HepG2 (cell line): Measurements from ENCODE around the gene SYNJ2. TPM values are rescaled to one million over a fixed set of nuclear protein-coding genes. Genes with fewer than 3 reads are reported as not detected.
A peak's percentile ranks its signal among the peaks of the same experiment; 100 is the strongest.

ENCODE experiments used
- ETV5 ChIP-seq: IDR thresholded peaks from 2 replicates; pipeline ENCODE4 v1.6.1; 2018; ENCODE audit warnings: missing biosample characterization, missing genetic modification reagents, inconsistent platforms, borderline replicate concordance
- FOXP1 ChIP-seq, 2 experiments: fragments of 450-650 bp in 1 of 2; IDR thresholded peaks; 2 replicates each; pipeline ENCODE4 v1.6.1; 2017 to 2018; ENCODE audit warnings: antibody characterized with exemption in 1 of 2
- GATAD1 ChIP-seq: IDR thresholded peaks from 2 replicates; pipeline ENCODE4 v1.6.1; 2016; ENCODE audit warnings: missing genetic modification reagents, missing compliant biosample characterization
- ISX ChIP-seq: sonication (generic); formaldehyde crosslinking; conservative IDR thresholded peaks from 2 replicates; pipeline ENCODE4 v1.5.0; 2020; ENCODE audit warnings: missing genetic modification reagents
- NFYC ChIP-seq: IDR thresholded peaks from 2 replicates; pipeline ENCODE4 v1.6.1; 2016; ENCODE audit warnings: missing genetic modification reagents, missing compliant biosample characterization
- POLR2G ChIP-seq: fragments of 200-400 bp; formaldehyde crosslinking; IDR thresholded peaks from 2 replicates; pipeline ENCODE4 v1.6.1; 2018; ENCODE audit warnings: mild to moderate bottlenecking, low read depth, low read length, moderate library complexity
- RFXAP ChIP-seq: sonication (generic); formaldehyde crosslinking; IDR thresholded peaks from 2 replicates; pipeline ENCODE4 v1.4.0; 2020; ENCODE audit warnings: missing genetic modification reagents, borderline replicate concordance
- SMAD9 ChIP-seq: sonication (generic); formaldehyde crosslinking; IDR thresholded peaks from 2 replicates; pipeline ENCODE4 v1.5.1; 2020; ENCODE audit warnings: mild to moderate bottlenecking, missing genetic modification reagents
- YEATS2 ChIP-seq: sonication (generic); formaldehyde crosslinking; IDR thresholded peaks from 2 replicates; pipeline ENCODE4 v1.4.0; 2020; ENCODE audit warnings: missing genetic modification reagents, borderline replicate concordance
- ZNF232 ChIP-seq: sonication (generic); formaldehyde crosslinking; IDR thresholded peaks from 2 replicates; pipeline ENCODE4 v1.4.0; 2020; ENCODE audit warnings: missing genetic modification reagents, borderline replicate concordance
- ZNF354B ChIP-seq: sonication (generic); formaldehyde crosslinking; IDR thresholded peaks from 2 replicates; pipeline ENCODE4 v1.8.0; 2022; ENCODE audit warnings: mild to moderate bottlenecking, missing genetic modification reagents
- ZNF44 ChIP-seq: sonication (generic); formaldehyde crosslinking; IDR thresholded peaks from 2 replicates; pipeline ENCODE4 v1.5.1; 2020; ENCODE audit warnings: mild to moderate bottlenecking, missing genetic modification reagents
- ZNF510 ChIP-seq: sonication (generic); formaldehyde crosslinking; IDR thresholded peaks from 2 replicates; pipeline ENCODE4 v1.4.0; 2020; ENCODE audit warnings: low read depth, mild to moderate bottlenecking, missing genetic modification reagents
- ZNF766 ChIP-seq: sonication (generic); formaldehyde crosslinking; IDR thresholded peaks from 2 replicates; pipeline ENCODE4 v1.5.0; 2020; ENCODE audit warnings: missing genetic modification reagents, borderline replicate concordance
- ZNF777 ChIP-seq: sonication (generic); formaldehyde crosslinking; IDR thresholded peaks from 2 replicates; pipeline ENCODE4 v1.4.0; 2020; ENCODE audit warnings: missing genetic modification reagents
- polyA plus RNA-seq, 8 experiments: library from polyadenylated mRNA; depleted of rRNA in 3 of 8; stranded (reverse) in 7 of 8; unstranded in 1 of 8; fragments of >200 nt; fragmentation: Illumina TruSeq in 4 of 8; extraction: Trizol in 4 of 8; gene quantifications; 2 replicates each; pipeline versions ENCODE4 v1.2.1 to v1.2.3, GENCODE V29; 2011 to 2016; ENCODE audit warnings: low read depth in 4 of 8, missing spikeins in 1 of 8, mixed read lengths in 1 of 8; ENCODE audit not compliant: insufficient read depth in 1 of 8
- total RNA-seq, 5 experiments: library from RNA; depleted of rRNA; stranded (reverse); fragments of >200 nt; fragmentation: Illumina TruSeq; extraction: Trizol; gene quantifications; 2 replicates each; pipeline ENCODE4 v1.2.3, GENCODE V29; 2016; ENCODE audit warnings: low read depth in 1 of 5
- TF ChIP-seq, protein P1 (sequence below): sonication (generic); formaldehyde crosslinking; IDR thresholded peaks from 2 replicates; pipeline ENCODE4 v1.5.1; 2020; ENCODE audit warnings: mild to moderate bottlenecking, missing genetic modification reagents
- TF ChIP-seq, protein P2 (sequence below): IDR thresholded peaks from 2 replicates; pipeline ENCODE4 v1.6.1; 2016
- TF ChIP-seq, protein P3 (sequence below): sonication (generic); formaldehyde crosslinking; conservative IDR thresholded peaks from 2 replicates; pipeline ENCODE4 v1.8.0; 2022; ENCODE audit warnings: missing genetic modification reagents
- TF ChIP-seq, protein P4 (sequence below): IDR thresholded peaks from 2 replicates; pipeline ENCODE4 v1.6.1; 2016; ENCODE audit warnings: missing compliant biosample characterization, missing genetic modification reagents, borderline replicate concordance
- TF ChIP-seq, protein P5 (sequence below): sonication (generic); formaldehyde crosslinking; IDR thresholded peaks from 2 replicates; pipeline ENCODE4 v1.8.0; 2022; ENCODE audit warnings: mild to moderate bottlenecking, missing genetic modification reagents

SYNJ2 gene
- total and polyA plus RNA-seq, 2 of the 13 experiments (the other 11 are each of a cell fraction or from before 2014, with no cell fraction given): 39.1 to 57.6 TPM

DNA sequence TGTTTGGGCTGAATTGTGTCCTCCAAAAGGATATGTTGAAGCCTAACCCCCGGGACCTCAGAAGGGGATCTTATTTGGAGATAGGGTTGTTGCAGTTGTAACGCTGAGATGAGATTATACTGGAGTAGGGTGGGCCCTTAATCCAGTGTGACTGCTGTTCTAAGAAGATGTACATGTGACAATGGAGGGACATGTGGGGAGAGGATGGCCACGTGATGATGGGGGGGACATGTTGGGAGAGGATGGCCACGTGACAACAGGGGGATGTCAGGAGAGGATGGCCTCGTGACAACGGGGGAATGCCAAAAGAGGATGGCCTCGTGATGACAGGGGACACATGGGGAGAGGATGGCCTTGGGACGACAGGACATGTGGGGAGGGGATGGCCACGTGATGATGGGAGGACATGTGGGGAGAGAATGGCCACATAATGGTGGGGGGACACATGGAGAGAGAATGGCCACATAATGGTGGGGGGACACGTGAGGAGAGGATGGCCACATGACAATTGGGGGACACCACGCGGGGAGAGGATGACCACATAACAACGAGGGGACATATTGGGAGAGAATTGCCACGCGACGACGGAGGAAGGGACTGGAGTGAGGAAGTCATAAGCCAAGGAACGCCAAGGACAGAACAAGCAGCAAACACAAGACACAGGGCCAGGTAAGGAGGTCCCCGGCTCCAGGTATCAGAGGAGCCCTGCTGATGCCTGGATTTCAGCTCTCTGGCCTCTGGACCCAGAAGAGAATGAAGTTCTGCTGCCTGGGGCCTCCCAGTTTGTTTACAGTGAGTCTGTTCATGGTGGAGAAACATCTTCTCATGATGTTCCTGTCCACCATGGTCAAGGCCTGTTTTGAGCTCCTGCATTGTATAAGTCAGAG is 29.2 kb downstream of the SYNJ2 start (continued):
- TF ChIP-seq ZNF510 (CRISPR knock-in tag) (no peak), ZNF777 (CRISPR knock-in tag) (no peak), SMAD9 (CRISPR knock-in tag) (peak; percentile 83), GATAD1 (no peak; the same call in 1 of the 2 replicates), NFYC (CRISPR knock-in tag) (peak; percentile 22; the same call in 1 of the 2 replicates), RFXAP (CRISPR knock-in tag) (no peak; the same call in none of the 2 replicates), ETV5 (CRISPR knock-in tag) (no peak; the same call in 1 of the 2 replicates), ISX (CRISPR knock-in tag) (no peak), ZNF44 (CRISPR knock-in tag) (peak; percentile 90), POLR2G (peak; percentile 59), ZNF354B (peak; percentile 89; the same call in 1 of the 2 replicates), ZNF766 (0 out of 2 replicates have a peak, but pooled peaks have one; percentile 72), ZNF232 (CRISPR knock-in tag) (no peak; the same call in 1 of the 2 replicates), FOXP1 (IDR thresholded peaks at IDR 0.05) (no peak), FOXP1 (CRISPR knock-in tag; IDR thresholded peaks at IDR 0.05) (no peak), YEATS2 (CRISPR knock-in tag) (peak; percentile 7; the same call in 1 of the 2 replicates)
- TF ChIP-seq, protein P1, sequence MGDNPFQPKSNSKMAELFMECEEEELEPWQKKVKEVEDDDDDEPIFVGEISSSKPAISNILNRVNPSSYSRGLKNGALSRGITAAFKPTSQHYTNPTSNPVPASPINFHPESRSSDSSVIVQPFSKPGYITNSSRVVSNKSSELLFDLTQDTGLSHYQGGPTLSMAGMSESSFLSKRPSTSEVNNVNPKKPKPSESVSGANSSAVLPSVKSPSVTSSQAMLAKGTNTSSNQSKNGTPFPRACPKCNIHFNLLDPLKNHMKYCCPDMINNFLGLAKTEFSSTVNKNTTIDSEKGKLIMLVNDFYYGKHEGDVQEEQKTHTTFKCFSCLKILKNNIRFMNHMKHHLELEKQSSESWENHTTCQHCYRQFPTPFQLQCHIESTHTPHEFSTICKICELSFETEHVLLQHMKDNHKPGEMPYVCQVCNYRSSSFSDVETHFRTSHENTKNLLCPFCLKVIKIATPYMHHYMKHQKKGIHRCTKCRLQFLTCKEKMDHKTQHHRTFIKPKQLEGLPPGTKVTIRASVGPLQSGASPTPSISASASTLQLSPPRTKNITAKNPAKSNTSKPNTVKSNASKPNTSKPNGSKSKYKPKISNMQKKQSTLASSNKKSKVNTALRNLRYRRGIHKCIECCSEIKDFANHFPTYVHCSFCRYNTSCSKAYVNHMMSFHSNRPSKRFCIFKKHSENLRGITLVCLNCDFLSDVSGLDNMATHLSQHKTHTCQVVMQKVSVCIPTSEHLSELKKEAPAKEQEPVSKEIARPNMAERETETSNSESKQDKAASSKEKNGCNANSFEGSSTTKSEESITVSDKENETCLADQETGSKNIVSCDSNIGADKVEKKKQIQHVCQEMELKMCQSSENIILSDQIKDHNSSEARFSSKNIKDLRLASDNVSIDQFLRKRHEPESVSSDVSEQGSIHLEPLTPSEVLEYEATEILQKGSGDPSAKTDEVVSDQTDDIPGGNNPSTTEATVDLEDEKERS (CRISPR knock-in tag): peak; percentile 87
- TF ChIP-seq, protein P2, sequence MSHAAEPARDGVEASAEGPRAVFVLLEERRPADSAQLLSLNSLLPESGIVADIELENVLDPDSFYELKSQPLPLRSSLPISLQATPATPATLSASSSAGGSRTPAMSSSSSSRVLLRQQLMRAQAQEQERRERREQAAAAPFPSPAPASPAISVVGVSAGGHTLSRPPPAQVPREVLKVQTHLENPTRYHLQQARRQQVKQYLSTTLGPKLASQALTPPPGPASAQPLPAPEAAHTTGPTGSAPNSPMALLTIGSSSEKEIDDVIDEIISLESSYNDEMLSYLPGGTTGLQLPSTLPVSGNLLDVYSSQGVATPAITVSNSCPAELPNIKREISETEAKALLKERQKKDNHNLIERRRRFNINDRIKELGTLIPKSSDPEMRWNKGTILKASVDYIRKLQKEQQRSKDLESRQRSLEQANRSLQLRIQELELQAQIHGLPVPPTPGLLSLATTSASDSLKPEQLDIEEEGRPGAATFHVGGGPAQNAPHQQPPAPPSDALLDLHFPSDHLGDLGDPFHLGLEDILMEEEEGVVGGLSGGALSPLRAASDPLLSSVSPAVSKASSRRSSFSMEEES (CRISPR knock-in tag): peak; percentile 95
- TF ChIP-seq, protein P3, sequence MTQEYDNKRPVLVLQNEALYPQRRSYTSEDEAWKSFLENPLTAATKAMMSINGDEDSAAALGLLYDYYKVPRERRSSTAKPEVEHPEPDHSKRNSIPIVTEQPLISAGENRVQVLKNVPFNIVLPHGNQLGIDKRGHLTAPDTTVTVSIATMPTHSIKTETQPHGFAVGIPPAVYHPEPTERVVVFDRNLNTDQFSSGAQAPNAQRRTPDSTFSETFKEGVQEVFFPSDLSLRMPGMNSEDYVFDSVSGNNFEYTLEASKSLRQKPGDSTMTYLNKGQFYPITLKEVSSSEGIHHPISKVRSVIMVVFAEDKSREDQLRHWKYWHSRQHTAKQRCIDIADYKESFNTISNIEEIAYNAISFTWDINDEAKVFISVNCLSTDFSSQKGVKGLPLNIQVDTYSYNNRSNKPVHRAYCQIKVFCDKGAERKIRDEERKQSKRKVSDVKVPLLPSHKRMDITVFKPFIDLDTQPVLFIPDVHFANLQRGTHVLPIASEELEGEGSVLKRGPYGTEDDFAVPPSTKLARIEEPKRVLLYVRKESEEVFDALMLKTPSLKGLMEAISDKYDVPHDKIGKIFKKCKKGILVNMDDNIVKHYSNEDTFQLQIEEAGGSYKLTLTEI (CRISPR knock-in tag): no peak
- TF ChIP-seq, protein P4, sequence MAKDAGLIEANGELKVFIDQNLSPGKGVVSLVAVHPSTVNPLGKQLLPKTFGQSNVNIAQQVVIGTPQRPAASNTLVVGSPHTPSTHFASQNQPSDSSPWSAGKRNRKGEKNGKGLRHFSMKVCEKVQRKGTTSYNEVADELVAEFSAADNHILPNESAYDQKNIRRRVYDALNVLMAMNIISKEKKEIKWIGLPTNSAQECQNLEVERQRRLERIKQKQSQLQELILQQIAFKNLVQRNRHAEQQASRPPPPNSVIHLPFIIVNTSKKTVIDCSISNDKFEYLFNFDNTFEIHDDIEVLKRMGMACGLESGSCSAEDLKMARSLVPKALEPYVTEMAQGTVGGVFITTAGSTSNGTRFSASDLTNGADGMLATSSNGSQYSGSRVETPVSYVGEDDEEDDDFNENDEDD (CRISPR knock-in tag): peak; percentile 92
- TF ChIP-seq, protein P5, sequence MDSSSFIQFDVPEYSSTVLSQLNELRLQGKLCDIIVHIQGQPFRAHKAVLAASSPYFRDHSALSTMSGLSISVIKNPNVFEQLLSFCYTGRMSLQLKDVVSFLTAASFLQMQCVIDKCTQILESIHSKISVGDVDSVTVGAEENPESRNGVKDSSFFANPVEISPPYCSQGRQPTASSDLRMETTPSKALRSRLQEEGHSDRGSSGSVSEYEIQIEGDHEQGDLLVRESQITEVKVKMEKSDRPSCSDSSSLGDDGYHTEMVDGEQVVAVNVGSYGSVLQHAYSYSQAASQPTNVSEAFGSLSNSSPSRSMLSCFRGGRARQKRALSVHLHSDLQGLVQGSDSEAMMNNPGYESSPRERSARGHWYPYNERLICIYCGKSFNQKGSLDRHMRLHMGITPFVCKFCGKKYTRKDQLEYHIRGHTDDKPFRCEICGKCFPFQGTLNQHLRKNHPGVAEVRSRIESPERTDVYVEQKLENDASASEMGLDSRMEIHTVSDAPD (CRISPR knock-in tag): 0 out of 2 replicates have a peak, but pooled peaks have one; percentile 9
